ENCODE data around the gene ARHGAP30. TPM values are rescaled to one million over a fixed set of nuclear protein-coding genes. Genes with fewer than 3 reads are reported as not detected.
A peak's percentile ranks its signal among the peaks of the same experiment; 100 is the strongest.

Gene ARHGAP30
- total RNA-seq, 1 donor from 2014 or later: 63.7 TPM

- DNase-seq: no peak
- Histone ChIP-seq H3K9me3 (no peaks in the 10 kb centered on the region), H3K4me3 (no peak overlapping the region), H3K36me3 (no peaks in the 10 kb centered on the region), H3K27ac (peak overlapping the region; percentile 71), H3K4me1 (peaks cover 13% of the 10 kb centered on the region), H3K27me3 (ENCODE audit: low read depth) (no peaks in the 10 kb centered on the region)
- intact Hi-C loops (cut with DNase I): no loop called here
- TF ChIP-seq CTCF (IDR thresholded peaks at IDR 0.05): no peak
- ATAC-seq: peak in 1 of 2 donors; percentile 8
Measured at GRCh38 chr1:161089938-161090337, 20.2 kb upstream of the ARHGAP30 start.

- intact Hi-C loops (cut with DNase I): no loop called here
- Histone ChIP-seq H3K27me3 (ENCODE audit: low read depth) (no peaks in the 10 kb centered on the region), H3K27ac (peak within 1 kb of the TSS; percentile 71), H3K4me3 (peak within 1 kb of the TSS; percentile 49), H3K36me3 (no peaks in the 10 kb centered on the region), H3K9me3 (no peaks in the 10 kb centered on the region), H3K4me1 (peaks cover 13% of the 10 kb centered on the region)
- DNase-seq (peak; percentile 79), ATAC-seq (peak; percentile 88 to 94)
- TF ChIP-seq CTCF (IDR thresholded peaks at IDR 0.05): no peak
Measured at GRCh38 chr1:161089251-161089924, 19.7 kb upstream of the ARHGAP30 start, which contains the start of gene NECTIN4. NECTIN4 (minus strand) TSS chr1:161089558; CDS start chr1:161089296, 262 bp downstream.

- peak; percentile 52 to 72 for ATAC-seq
- TF ChIP-seq CTCF (IDR thresholded peaks at IDR 0.05): no peak
- no peak for DNase-seq
- H3K27ac ChIP-seq: peak overlapping the region; percentile 71
- no peaks in the 10 kb centered on the region for H3K27me3 ChIP-seq (ENCODE audit: low read depth)
- peaks cover 21% of the 10 kb centered on the region for H3K4me1 ChIP-seq
- no peaks in the 10 kb centered on the region for H3K36me3 ChIP-seq
- intact Hi-C loops (cut with DNase I): no loop called here
- no peaks in the 10 kb centered on the region for H3K9me3 ChIP-seq
- H3K4me3 ChIP-seq: peak overlapping the region; percentile 49
Measured at GRCh38 chr1:161088587-161089110, 19.0 kb upstream of the ARHGAP30 start.

GRCh38 chr1:161086457-161086856 is 16.8 kb upstream of the ARHGAP30 start:
- Histone ChIP-seq H3K27ac (peak overlapping the region; percentile 14), H3K27me3 (ENCODE audit: low read depth) (no peaks in the 10 kb centered on the region), H3K4me3 (no peak overlapping the region), H3K4me1 (peaks cover 30% of the 10 kb centered on the region), H3K9me3 (no peaks in the 10 kb centered on the region), H3K36me3 (no peaks in the 10 kb centered on the region)
- intact Hi-C loops (cut with DNase I): no loop called here
- DNase-seq: no peak
- no peak for ATAC-seq
- no peak for TF ChIP-seq CTCF (IDR thresholded peaks at IDR 0.05)

- intact Hi-C loops (cut with DNase I): no loop called here
- no peaks in the 10 kb centered on the region for H3K9me3 ChIP-seq
- DNase-seq (no peak), ATAC-seq (no peak)
- H3K27ac ChIP-seq: peak overlapping the region; percentile 18
- peaks cover 35% of the 10 kb centered on the region for H3K4me1 ChIP-seq
- H3K27me3 ChIP-seq (ENCODE audit: low read depth): no peaks in the 10 kb centered on the region
- TF ChIP-seq CTCF (IDR thresholded peaks at IDR 0.05): no peak
- H3K36me3 ChIP-seq: no peaks in the 10 kb centered on the region
- no peak overlapping the region for H3K4me3 ChIP-seq
Measured at GRCh38 chr1:161085165-161085564, 15.5 kb upstream of the ARHGAP30 start.

All from lower lobe of right lung (tissue), 2 donors.